T-helper 17 cell (primary cell): ENCODE data around the gene DNAJC11. TPM values are rescaled to one million over a fixed set of nuclear protein-coding genes. Genes with fewer than 3 reads are reported as not detected.
A peak's percentile ranks its signal among the peaks of the same experiment; 100 is the strongest.
"Not testable (repeated sequence)": the region's sequence is repeated elsewhere in the genome, so short reads cannot be mapped to it uniquely, and the experiment has no call there.

Experiments
- ATAC-seq: fragments of 150-1000 bp; cut with Tn5 transposase; 2 replicates; pipeline ENCODE4 v1.10.0; 2021; ENCODE audit warnings: mild to moderate bottlenecking, moderate library complexity
- DNase-seq, 3 donors: peaks; one replicate each; pipeline versions ENCODE4 v3.0.0 to v3.0.0-alpha.2; 2020 to 2021
- H3K9me3 ChIP-seq: one replicate; pipeline ENCODE4 v1.7.0; 2013; ENCODE audit warnings: low read length, mild to moderate bottlenecking; ENCODE audit not compliant: control insufficient read depth, poor library complexity, severe bottlenecking
- H3K27ac Mint-ChIP-seq: one replicate; pipeline ENCODE4 v1.8.0; 2022; ENCODE audit warnings: mild to moderate bottlenecking, moderate library complexity, mixed read lengths
- H3K27me3 Mint-ChIP-seq: one replicate; pipeline ENCODE4 v1.8.0; 2022; ENCODE audit warnings: mixed read lengths
- H3K36me3 Mint-ChIP-seq: one replicate; pipeline ENCODE4 v1.8.0; 2022; ENCODE audit warnings: low read depth, mixed read lengths
- H3K4me1 Mint-ChIP-seq: one replicate; pipeline ENCODE4 v1.8.0; 2022; ENCODE audit warnings: mild to moderate bottlenecking, mixed read lengths
- H3K4me3 Mint-ChIP-seq: one replicate; pipeline ENCODE4 v1.8.0; 2022; ENCODE audit warnings: mild to moderate bottlenecking, moderate library complexity, mixed read lengths
- total RNA-seq, 4 donors: library from RNA in 2 of 4; stranded (reverse) in 2 of 4; gene quantifications; one replicate each; pipeline ENCODE4 v1.2.3 and lab custom pipeline; 2022 to 2026

Gene DNAJC11
- total RNA-seq, 2 donors from 2014 or later = 38.2 to 39.3 TPM

- Mint-ChIP-seq H3K4me1 (peaks cover 3% of the 10 kb centered on the region), H3K27me3 (peaks cover 18% of the 10 kb centered on the region), H3K4me3 (no peak overlapping the region), H3K27ac (no peak overlapping the region), H3K36me3 (peaks cover 2% of the 10 kb centered on the region)
- ATAC-seq = no peak
- no peaks in the 10 kb centered on the region for H3K9me3 ChIP-seq
- DNase-seq = no peak
These were observed 23.0 kb upstream of the DNAJC11 start for GRCh38 chr1:6724517-6725141.

- H3K4me3 Mint-ChIP-seq = no peak overlapping the region
- peaks cover 3% of the 10 kb centered on the region for H3K4me1 Mint-ChIP-seq
- H3K36me3 Mint-ChIP-seq = peaks cover 2% of the 10 kb centered on the region
- no peaks in the 10 kb centered on the region for H3K9me3 ChIP-seq
- no peak overlapping the region for H3K27ac Mint-ChIP-seq
- H3K27me3 Mint-ChIP-seq = peaks cover 18% of the 10 kb centered on the region
- DNase-seq (no peak), ATAC-seq (no peak)
These were observed 22.2 kb upstream of the DNAJC11 start for GRCh38 chr1:6723621-6724428.

- no peak overlapping the region for H3K27ac Mint-ChIP-seq
- H3K4me1 Mint-ChIP-seq = no peaks in the 10 kb centered on the region
- peaks cover 27% of the 10 kb centered on the region for H3K27me3 Mint-ChIP-seq
- DNase-seq (no peak), ATAC-seq (no peak)
- H3K9me3 ChIP-seq = no peaks in the 10 kb centered on the region
- H3K4me3 Mint-ChIP-seq = no peak overlapping the region
- H3K36me3 Mint-ChIP-seq = peaks cover 2% of the 10 kb centered on the region
These were observed 9.6 kb upstream of the DNAJC11 start for GRCh38 chr1:6711174-6711573.

GRCh38 chr1:6704746-6705145, 3.1 kb upstream of the DNAJC11 start:
- Mint-ChIP-seq H3K4me1 (peaks cover 14% of the 10 kb centered on the region), H3K27ac (no peak overlapping the region)

GRCh38 chr1:6703016-6703415, 1.4 kb upstream of the DNAJC11 start:
- Mint-ChIP-seq H3K27me3 (peaks cover 11% of the 10 kb centered on the region), H3K4me1 (peaks cover 17% of the 10 kb centered on the region), H3K27ac (peak overlapping the region; percentile 81), H3K36me3 (peaks cover 4% of the 10 kb centered on the region), H3K4me3 (peak overlapping the region; percentile 93)
- no peak for DNase-seq
- ATAC-seq = no peak
- H3K9me3 ChIP-seq = no peaks in the 10 kb centered on the region

More at GRCh38 chr1:6704746-6705145, 3.1 kb upstream of the DNAJC11 start:
- H3K36me3 Mint-ChIP-seq = peaks cover 4% of the 10 kb centered on the region
- ATAC-seq (no peak), DNase-seq (no peak)
- no peaks in the 10 kb centered on the region for H3K9me3 ChIP-seq
- no peak overlapping the region for H3K4me3 Mint-ChIP-seq
- H3K27me3 Mint-ChIP-seq = peaks cover 22% of the 10 kb centered on the region

GRCh38 chr1:6700853-6701436, 671 bp downstream of the DNAJC11 start:
- peaks cover 20% of the 10 kb centered on the region for H3K4me1 Mint-ChIP-seq
- no peak for DNase-seq
- no peaks in the 10 kb centered on the region for H3K9me3 ChIP-seq
- H3K36me3 Mint-ChIP-seq = peaks cover 2% of the 10 kb centered on the region
- H3K27me3 Mint-ChIP-seq = no peaks in the 10 kb centered on the region
- ATAC-seq = no peak
- H3K4me3 Mint-ChIP-seq = peak overlapping the region; percentile 93
- peak overlapping the region; percentile 78 for H3K27ac Mint-ChIP-seq

GRCh38 chr1:6699915-6700314, 1.7 kb downstream of the DNAJC11 start:
- not testable (repeated sequence) for DNase-seq, ATAC-seq, H3K36me3 Mint-ChIP-seq, H3K9me3 ChIP-seq, H3K27me3 Mint-ChIP-seq
- Mint-ChIP-seq H3K4me3 (peak overlapping the region; percentile 93), H3K27ac (peak overlapping the region; percentile 19), H3K4me1 (peaks cover 20% of the 10 kb centered on the region)

GRCh38 chr1:6695868-6696267, 5.7 kb downstream of the DNAJC11 start:
- H3K9me3 ChIP-seq = no peaks in the 10 kb centered on the region
- Mint-ChIP-seq H3K36me3 (no peaks in the 10 kb centered on the region), H3K27me3 (no peaks in the 10 kb centered on the region), H3K4me3 (no peak overlapping the region), H3K4me1 (peaks cover 17% of the 10 kb centered on the region), H3K27ac (no peak overlapping the region)
- DNase-seq (no peak), ATAC-seq (no peak)

GRCh38 chr1:6694121-6694713, 7.4 kb downstream of the DNAJC11 start:
- ATAC-seq (no peak), DNase-seq (no peak)
- Mint-ChIP-seq H3K36me3 (peaks cover under 1% of the 10 kb centered on the region), H3K27ac (peak overlapping the region; percentile 67), H3K4me3 (no peak overlapping the region), H3K27me3 (no peaks in the 10 kb centered on the region), H3K4me1 (peaks cover 14% of the 10 kb centered on the region)
- no peaks in the 10 kb centered on the region for H3K9me3 ChIP-seq

- Mint-ChIP-seq H3K4me3 (no peak overlapping the region), H3K36me3 (peaks cover 2% of the 10 kb centered on the region), H3K27me3 (no peaks in the 10 kb centered on the region), H3K27ac (no peak overlapping the region), H3K4me1 (peaks cover 20% of the 10 kb centered on the region)
- H3K9me3 ChIP-seq = no peaks in the 10 kb centered on the region
- ATAC-seq (no peak), DNase-seq (no peak)
These were observed 8.7 kb downstream of the DNAJC11 start for GRCh38 chr1:6692956-6693355.

- Mint-ChIP-seq H3K27ac (no peak overlapping the region), H3K36me3 (peaks cover 2% of the 10 kb centered on the region), H3K27me3 (no peaks in the 10 kb centered on the region), H3K4me1 (peaks cover 19% of the 10 kb centered on the region), H3K4me3 (no peak overlapping the region)
- ATAC-seq (no peak), DNase-seq (no peak)
- no peaks in the 10 kb centered on the region for H3K9me3 ChIP-seq
These were observed 10.1 kb downstream of the DNAJC11 start for GRCh38 chr1:6691507-6691906.

- no peak overlapping the region for H3K4me3 Mint-ChIP-seq
- peaks cover 2% of the 10 kb centered on the region for H3K36me3 Mint-ChIP-seq
- peaks cover 17% of the 10 kb centered on the region for H3K4me1 Mint-ChIP-seq
- DNase-seq (no peak), ATAC-seq (no peak)
- no peaks in the 10 kb centered on the region for H3K9me3 ChIP-seq
- H3K27ac Mint-ChIP-seq = no peak overlapping the region
- no peaks in the 10 kb centered on the region for H3K27me3 Mint-ChIP-seq
These were observed 11.4 kb downstream of the DNAJC11 start for GRCh38 chr1:6690186-6690585.

GRCh38 chr1:6688757-6689156, 12.9 kb downstream of the DNAJC11 start:
- DNase-seq = no peak
- Mint-ChIP-seq H3K4me3 (no peak overlapping the region), H3K27me3 (no peaks in the 10 kb centered on the region), H3K36me3 (peaks cover 2% of the 10 kb centered on the region), H3K4me1 (peaks cover 18% of the 10 kb centered on the region), H3K27ac (no peak overlapping the region)
- ATAC-seq = no peak
- no peaks in the 10 kb centered on the region for H3K9me3 ChIP-seq
